Measurements from ENCODE around the gene FGF14. TPM values are rescaled to one million over a fixed set of nuclear protein-coding genes. Genes with fewer than 3 reads are reported as not detected.

Gene FGF14
- not detected for total RNA-seq

- ChIA-PET CTCF (interaction anchor here (0.6 kb wide), 1 partner anchor 93 kb away, joined by 4 read pairs; no protein-coding TSS in a partner anchor), POLR2A (no interaction called here)
- no peak for DNase-seq
- H3K4me1 Mint-ChIP-seq (ENCODE audit: low read depth) = peaks cover 26% of the 10 kb centered on the region
- H3K27ac Mint-ChIP-seq = no peak within 1 kb of the TSS
- peak within 1 kb of the TSS; percentile 62 for H3K4me3 Mint-ChIP-seq
- H3K36me3 Mint-ChIP-seq = no peaks in the 10 kb centered on the region
- H3K27me3 Mint-ChIP-seq = peaks cover 50% of the 10 kb centered on the region
- intact Hi-C loops (cut with micrococcal nuclease) = loop anchor here (1.0 to 5.0 kb wide), 4 partner anchors 7 to 774 kb away; no protein-coding TSS in a partner anchor
- H3K9me3 Mint-ChIP-seq = no peaks in the 10 kb centered on the region
Measured at GRCh38 chr13:102401766-102402165, at the start of gene FGF14. Gene FGF14, minus strand, starts transcription at chr13:102402048.

GRCh38 chr13:102443249-102443648, 41.4 kb upstream of the FGF14 start:
- Mint-ChIP-seq H3K9me3 (peaks cover 2% of the 10 kb centered on the region), H3K36me3 (no peaks in the 10 kb centered on the region), H3K27me3 (peaks cover 25% of the 10 kb centered on the region), H3K4me1 (ENCODE audit: low read depth) (no peaks in the 10 kb centered on the region), H3K27ac (no peak overlapping the region), H3K4me3 (no peak overlapping the region)
- no peak for DNase-seq
- CTCF ChIA-PET = no interaction called here
- intact Hi-C loops (cut with micrococcal nuclease) = no loop called here
- POLR2A ChIA-PET = no interaction called here

- H3K27ac Mint-ChIP-seq = no peak overlapping the region
- POLR2A ChIA-PET = no interaction called here
- peaks cover 23% of the 10 kb centered on the region for H3K27me3 Mint-ChIP-seq
- H3K4me1 Mint-ChIP-seq (ENCODE audit: low read depth) = no peaks in the 10 kb centered on the region
- intact Hi-C loops (cut with micrococcal nuclease) = no loop called here
- no peaks in the 10 kb centered on the region for H3K36me3 Mint-ChIP-seq
- DNase-seq = no peak
- no peaks in the 10 kb centered on the region for H3K9me3 Mint-ChIP-seq
- CTCF ChIA-PET = no interaction called here
- H3K4me3 Mint-ChIP-seq = no peak overlapping the region
Measured at GRCh38 chr13:102441085-102441484, 39.2 kb upstream of the FGF14 start.

- CTCF ChIA-PET = no interaction called here
- peaks cover 25% of the 10 kb centered on the region for H3K27me3 Mint-ChIP-seq
- H3K27ac Mint-ChIP-seq = no peak overlapping the region
Measured at GRCh38 chr13:102440259-102440936, 38.5 kb upstream of the FGF14 start.

GRCh38 chr13:102422690-102423089, 20.8 kb upstream of the FGF14 start:
- Mint-ChIP-seq H3K4me3 (no peak overlapping the region), H3K27me3 (peaks cover 12% of the 10 kb centered on the region), H3K27ac (no peak overlapping the region), H3K4me1 (ENCODE audit: low read depth) (no peaks in the 10 kb centered on the region), H3K9me3 (peaks cover 19% of the 10 kb centered on the region), H3K36me3 (peaks cover 4% of the 10 kb centered on the region)
- ChIA-PET CTCF (no interaction called here), POLR2A (no interaction called here)
- no peak for DNase-seq
- intact Hi-C loops (cut with micrococcal nuclease) = no loop called here

More at GRCh38 chr13:102440259-102440936, 38.5 kb upstream of the FGF14 start:
- Mint-ChIP-seq H3K9me3 (no peaks in the 10 kb centered on the region), H3K4me3 (no peak overlapping the region), H3K36me3 (no peaks in the 10 kb centered on the region), H3K4me1 (ENCODE audit: low read depth) (no peaks in the 10 kb centered on the region)
- intact Hi-C loops (cut with micrococcal nuclease) = no loop called here
- POLR2A ChIA-PET = no interaction called here
- no peak for DNase-seq

GRCh38 chr13:102405499-102406100, 3.8 kb upstream of the FGF14 start:
- Mint-ChIP-seq H3K4me3 (no peak overlapping the region), H3K36me3 (no peaks in the 10 kb centered on the region), H3K27me3 (peaks cover 50% of the 10 kb centered on the region), H3K4me1 (ENCODE audit: low read depth) (peaks cover 19% of the 10 kb centered on the region), H3K9me3 (no peaks in the 10 kb centered on the region), H3K27ac (no peak overlapping the region)
- CTCF ChIA-PET = no interaction called here
- DNase-seq = no peak
- intact Hi-C loops (cut with micrococcal nuclease) = no loop called here
- POLR2A ChIA-PET = no interaction called here

GRCh38 chr13:102402290-102402689, 442 bp upstream of the FGF14 start:
- H3K4me3 Mint-ChIP-seq = peak overlapping the region; percentile 42
- peak; percentile 61 for DNase-seq
- no peak overlapping the region for H3K27ac Mint-ChIP-seq
- intact Hi-C loops (cut with micrococcal nuclease) = loop anchor here (1.0 to 5.0 kb wide), 4 partner anchors 8 to 775 kb away; no protein-coding TSS in a partner anchor
- no peaks in the 10 kb centered on the region for H3K9me3 Mint-ChIP-seq
- H3K36me3 Mint-ChIP-seq = no peaks in the 10 kb centered on the region
- H3K27me3 Mint-ChIP-seq = peaks cover 54% of the 10 kb centered on the region
- ChIA-PET CTCF (interaction anchor here (1.1 kb wide), 2 partner anchors 10 to 12 kb away, joined by 3 read pairs; no protein-coding TSS in a partner anchor), POLR2A (no interaction called here)
- H3K4me1 Mint-ChIP-seq (ENCODE audit: low read depth) = peaks cover 26% of the 10 kb centered on the region

GRCh38 chr13:102401265-102401664, 583 bp downstream of the FGF14 start:
- H3K36me3 Mint-ChIP-seq = no peaks in the 10 kb centered on the region
- DNase-seq = no peak
- intact Hi-C loops (cut with micrococcal nuclease) = loop anchor here (5.0 kb wide), 2 partner anchors 156 to 774 kb away; no protein-coding TSS in a partner anchor
- H3K27me3 Mint-ChIP-seq = peaks cover 48% of the 10 kb centered on the region
- ChIA-PET POLR2A (no interaction called here), CTCF (interaction anchor here (0.6 to 1.4 kb wide), 3 partner anchors 94 to 642 kb away, joined by 3 to 4 read pairs (median 4); no protein-coding TSS in a partner anchor)
- H3K27ac Mint-ChIP-seq = no peak overlapping the region
- peak overlapping the region; percentile 62 for H3K4me3 Mint-ChIP-seq
- peaks cover 26% of the 10 kb centered on the region for H3K4me1 Mint-ChIP-seq (ENCODE audit: low read depth)
- no peaks in the 10 kb centered on the region for H3K9me3 Mint-ChIP-seq

- Mint-ChIP-seq H3K27me3 (peaks cover 48% of the 10 kb centered on the region), H3K9me3 (no peaks in the 10 kb centered on the region), H3K4me3 (peak overlapping the region; percentile 62), H3K36me3 (no peaks in the 10 kb centered on the region), H3K27ac (no peak overlapping the region), H3K4me1 (ENCODE audit: low read depth) (peaks cover 26% of the 10 kb centered on the region)
- ChIA-PET CTCF (interaction anchor here (0.6 to 1.4 kb wide), 2 partner anchors 155 to 641 kb away, joined by 3 to 4 read pairs; no protein-coding TSS in a partner anchor), POLR2A (no interaction called here)
- intact Hi-C loops (cut with micrococcal nuclease) = loop anchor here (5.0 kb wide), 2 partner anchors 157 to 773 kb away; no protein-coding TSS in a partner anchor
- no peak for DNase-seq
Measured at GRCh38 chr13:102400675-102401145, 1.1 kb downstream of the FGF14 start.

- Mint-ChIP-seq H3K4me3 (peak overlapping the region; percentile 62), H3K4me1 (ENCODE audit: low read depth) (peaks cover 29% of the 10 kb centered on the region), H3K36me3 (no peaks in the 10 kb centered on the region), H3K27ac (no peak overlapping the region), H3K27me3 (peaks cover 43% of the 10 kb centered on the region), H3K9me3 (no peaks in the 10 kb centered on the region)
- peak; percentile 31 for DNase-seq
- ChIA-PET POLR2A (no interaction called here), CTCF (interaction anchor here (1.4 kb wide), 1 partner anchor 156 kb away, joined by 4 read pairs; no protein-coding TSS in a partner anchor)
- intact Hi-C loops (cut with micrococcal nuclease) = loop anchor here (5.0 kb wide), 2 partner anchors 157 to 773 kb away; no protein-coding TSS in a partner anchor
Measured at GRCh38 chr13:102399791-102400674, 1.8 kb downstream of the FGF14 start.

GRCh38 chr13:102395939-102396338, 5.9 kb downstream of the FGF14 start:
- Mint-ChIP-seq H3K36me3 (no peaks in the 10 kb centered on the region), H3K4me1 (ENCODE audit: low read depth) (peaks cover 30% of the 10 kb centered on the region), H3K9me3 (no peaks in the 10 kb centered on the region), H3K27me3 (peaks cover 20% of the 10 kb centered on the region), H3K27ac (no peak overlapping the region), H3K4me3 (no peak overlapping the region)
- DNase-seq = no peak
- ChIA-PET POLR2A (no interaction called here), CTCF (interaction anchor here (1.2 kb wide), 1 partner anchor 255 kb away, joined by 3 read pairs; no protein-coding TSS in a partner anchor)
- intact Hi-C loops (cut with micrococcal nuclease) = loop anchor here (2.0 kb wide), 2 partner anchors 61 to 201 kb away; partner anchors contain the start of gene TPP2

All from activated CD4-positive, alpha-beta memory T cell treated with anti-CD3 and anti-CD28 coated beads for 36 hours (primary cell).